Measurements from ENCODE around the gene TIMM17A.
"Not testable (repeated sequence)": the region's sequence is repeated elsewhere in the genome, so short reads cannot be mapped to it uniquely, and the experiment has no call there.

TIMM17A gene

GRCh38 chr1:201940316-201940715, 15.0 kb upstream of the TIMM17A start:
- DNase-seq (ENCODE audit: low read depth in 2 of 2) = not testable (repeated sequence)

GRCh38 chr1:201941420-201942128, 13.7 kb upstream of the TIMM17A start:
- no peak for DNase-seq (ENCODE audit: low read depth in 2 of 2)

GRCh38 chr1:201942129-201942495, 13.2 kb upstream of the TIMM17A start:
- DNase-seq (ENCODE audit: low read depth in 2 of 2) = no peak

- DNase-seq (ENCODE audit: low read depth in 2 of 2) = no peak
Measured at GRCh38 chr1:201944002-201944401, 11.3 kb upstream of the TIMM17A start.

GRCh38 chr1:201944639-201945038, 10.7 kb upstream of the TIMM17A start:
- no peak for DNase-seq (ENCODE audit: low read depth in 2 of 2)

- no peak for DNase-seq (ENCODE audit: low read depth in 2 of 2)
Measured at GRCh38 chr1:201945157-201945556, 10.1 kb upstream of the TIMM17A start.

GRCh38 chr1:201945863-201946223, 9.5 kb upstream of the TIMM17A start:
- no peak for DNase-seq (ENCODE audit: low read depth in 2 of 2)

GRCh38 chr1:201946224-201946908, 8.9 kb upstream of the TIMM17A start, which contains the start of gene LMOD1:
LMOD1 (minus strand) TSS chr1:201946548; CDS start chr1:201946340, 208 bp downstream.
- DNase-seq (ENCODE audit: low read depth in 2 of 2) = no peak

GRCh38 chr1:201947697-201948008, 7.7 kb upstream of the TIMM17A start:
- no peak for DNase-seq (ENCODE audit: low read depth in 2 of 2)

GRCh38 chr1:201949491-201949890, 5.8 kb upstream of the TIMM17A start:
- DNase-seq (ENCODE audit: low read depth in 2 of 2) = no peak

- no peak for DNase-seq (ENCODE audit: low read depth in 2 of 2)
Measured at GRCh38 chr1:201954263-201955008, 867 bp upstream of the TIMM17A start.

- no peak for DNase-seq (ENCODE audit: low read depth in 2 of 2)
Measured at GRCh38 chr1:201955729-201956143, 433 bp downstream of the TIMM17A start.

GRCh38 chr1:201958348-201958747, 3.0 kb downstream of the TIMM17A start:
- no peak for DNase-seq (ENCODE audit: low read depth in 2 of 2)

GRCh38 chr1:201962382-201962781, 7.1 kb downstream of the TIMM17A start:
- not testable (repeated sequence) for DNase-seq (ENCODE audit: low read depth in 2 of 2)

GRCh38 chr1:201964261-201964660, 9.0 kb downstream of the TIMM17A start:
- DNase-seq (ENCODE audit: low read depth in 2 of 2) = no peak

- no peak for DNase-seq (ENCODE audit: low read depth in 2 of 2)
Measured at GRCh38 chr1:201966171-201966570, 10.9 kb downstream of the TIMM17A start.

- no peak for DNase-seq (ENCODE audit: low read depth in 2 of 2)
Measured at GRCh38 chr1:201968202-201968925, 13.1 kb downstream of the TIMM17A start.

- no peak for DNase-seq (ENCODE audit: low read depth in 2 of 2)
Measured at GRCh38 chr1:201970334-201971159, 15.2 kb downstream of the TIMM17A start.

- peak; percentile 30 to 53 for DNase-seq (ENCODE audit: low read depth in 2 of 2)
Measured at GRCh38 chr1:201982082-201982622, 26.8 kb downstream of the TIMM17A start.

- DNase-seq (ENCODE audit: low read depth in 2 of 2) = peak; percentile 13 to 23
Measured at GRCh38 chr1:201982623-201983379, 27.5 kb downstream of the TIMM17A start, which contains the start of gene RNPEP. RNPEP (plus strand) TSS chr1:201982648; CDS start chr1:201982667, 19 bp downstream.
